Astrocyte (in vitro differentiated cells and primary cell): ENCODE results near the gene C19orf85. TPM values are rescaled to one million over a fixed set of nuclear protein-coding genes. Genes with fewer than 3 reads are reported as not detected.
"Not testable (repeated sequence)": the region's sequence is repeated elsewhere in the genome, so short reads cannot be mapped to it uniquely, and the experiment has no call there.

ENCODE experiments used
- DNase-seq: peaks from one replicate; pipeline ENCODE4 v3.0.0-alpha.2; 2010; ENCODE audit warnings: low read depth
- FAIRE-seq: peaks from 2 replicates; lab custom pipeline; 2011; peaks lifted over from hg19 to GRCh38; lab: Jason Lieb, UNC
- H2AFZ ChIP-seq: 2 replicates; pipeline ENCODE4 v1.6.0; 2012; ENCODE audit warnings: low read depth, low read length, inconsistent platforms
- H3K27ac ChIP-seq: 2 replicates; pipeline ENCODE4 v1.5.1; 2011; ENCODE audit warnings: low read depth, low read length, inconsistent platforms
- H3K27me3 ChIP-seq: 2 replicates; pipeline ENCODE4 v1.6.0; 2011; ENCODE audit warnings: low read length, inconsistent platforms; ENCODE audit not compliant: insufficient read depth
- H3K36me3 ChIP-seq: 2 replicates; pipeline ENCODE4 v1.5.1; 2011; ENCODE audit warnings: low read length, inconsistent platforms; ENCODE audit not compliant: insufficient read depth
- H3K4me1 ChIP-seq: 2 replicates; pipeline ENCODE4 v1.5.1; 2011; ENCODE audit warnings: low read length, inconsistent platforms; ENCODE audit not compliant: insufficient read depth
- H3K4me2 ChIP-seq: 2 replicates; pipeline ENCODE4 v1.6.0; 2012; ENCODE audit warnings: low read length, inconsistent platforms
- H3K4me3 ChIP-seq: 2 replicates; pipeline ENCODE4 v1.5.1; 2011; ENCODE audit warnings: low read depth, mild to moderate bottlenecking, low read length, inconsistent platforms; ENCODE audit not compliant: insufficient read depth
- H3K79me2 ChIP-seq: 2 replicates; pipeline ENCODE4 v1.6.0; 2012; ENCODE audit warnings: mild to moderate bottlenecking, low read length, inconsistent platforms; ENCODE audit not compliant: insufficient read depth
- H3K9ac ChIP-seq: 2 replicates; pipeline ENCODE4 v1.6.0; 2012; ENCODE audit warnings: mild to moderate bottlenecking, low read length, inconsistent platforms
- H3K9me3 ChIP-seq: 2 replicates; pipeline ENCODE4 v1.5.1; 2012; ENCODE audit warnings: low read depth, mild to moderate bottlenecking, low read length, inconsistent platforms; ENCODE audit not compliant: insufficient read depth
- H4K20me1 ChIP-seq: 2 replicates; pipeline ENCODE4 v1.6.0; 2012; ENCODE audit warnings: low read length, inconsistent platforms; ENCODE audit not compliant: insufficient read depth
- H3K27ac Mint-ChIP-seq: one replicate; pipeline ENCODE4 v1.8.0; 2021; ENCODE audit warnings: mild to moderate bottlenecking, mixed read lengths; ENCODE audit not compliant: unreplicated experiment
- H3K27me3 Mint-ChIP-seq: one replicate; pipeline ENCODE4 v1.8.0; 2021; ENCODE audit warnings: low read depth, mixed read lengths; ENCODE audit not compliant: unreplicated experiment
- H3K36me3 Mint-ChIP-seq: one replicate; pipeline ENCODE4 v1.8.0; 2021; ENCODE audit warnings: low read depth, mixed read lengths; ENCODE audit not compliant: unreplicated experiment
- H3K4me1 Mint-ChIP-seq: one replicate; pipeline ENCODE4 v1.8.0; 2021; ENCODE audit warnings: low read depth, mixed read lengths; ENCODE audit not compliant: unreplicated experiment
- H3K4me3 Mint-ChIP-seq: one replicate; pipeline ENCODE4 v1.8.0; 2021; ENCODE audit warnings: mild to moderate bottlenecking, moderate library complexity, mixed read lengths; ENCODE audit not compliant: unreplicated experiment
- H3K9me3 Mint-ChIP-seq: one replicate; pipeline ENCODE4 v1.8.0; 2021; ENCODE audit warnings: mild to moderate bottlenecking, mixed read lengths; ENCODE audit not compliant: unreplicated experiment
- EZH2 ChIP-seq: IDR thresholded peaks from 2 replicates; pipeline ENCODE4 v1.6.1; 2012; ENCODE audit warnings: mild to moderate bottlenecking, low read length, inconsistent platforms; ENCODE audit not compliant: insufficient read depth
- total RNA-seq: library from RNA; stranded (reverse); gene quantifications from 2 replicates; pipeline ENCODE4 v1.2.1, GENCODE V29; 2021
- TF ChIP-seq, protein P1 (sequence below): IDR thresholded peaks from 2 replicates; pipeline ENCODE4 v1.5.1; 2011; ENCODE audit warnings: low read depth, mild to moderate bottlenecking, inconsistent platforms, low read length, moderate library complexity; ENCODE audit not compliant: insufficient read depth

The C19orf85 gene
- total RNA-seq, 1 donor from 2014 or later = not detected

DNA sequence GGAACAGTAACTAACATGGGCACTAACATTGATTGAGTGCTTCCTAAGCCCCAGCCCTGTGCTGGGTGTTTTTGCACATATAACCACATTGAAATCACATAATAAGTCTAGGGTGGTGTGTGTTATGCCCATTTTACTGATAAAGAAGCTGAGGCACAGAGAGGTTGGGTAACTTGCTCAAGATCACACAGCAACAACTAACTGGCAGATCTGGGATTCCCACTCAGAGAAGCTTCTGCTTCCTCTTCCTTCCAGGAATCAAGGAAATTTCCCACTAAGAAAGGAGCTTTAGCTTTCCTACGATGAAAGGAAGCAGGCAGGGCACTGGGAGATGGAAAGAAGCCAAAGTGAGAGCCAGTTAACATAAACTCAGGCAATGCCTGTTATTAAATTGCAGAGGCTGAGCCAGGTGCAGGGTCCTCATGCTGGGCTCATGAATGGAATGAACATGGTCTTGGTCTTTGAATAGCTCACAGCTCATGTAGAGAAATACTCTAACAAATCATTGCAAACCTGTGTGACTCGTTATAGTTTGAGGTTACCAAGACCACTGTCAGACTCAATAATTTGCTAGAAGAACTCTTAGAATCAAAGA is 33.8 kb upstream of the C19orf85 start:
- Mint-ChIP-seq H3K36me3 (peaks cover 33% of the 10 kb centered on the region), H3K4me1 (peaks cover 4% of the 10 kb centered on the region), H3K9me3 (peaks cover 5% of the 10 kb centered on the region), H3K27ac (no peak overlapping the region), H3K27me3 (peaks cover 11% of the 10 kb centered on the region), H3K4me3 (no peak overlapping the region)
- Histone ChIP-seq H3K27ac (no peak overlapping the region), H3K9me3 (peaks cover 3% of the 10 kb centered on the region), H3K4me3 (no peak overlapping the region), H3K27me3 (no peaks in the 10 kb centered on the region), H2AFZ (no peak overlapping the region), H3K79me2 (no peaks in the 10 kb centered on the region), H3K9ac (no peak overlapping the region), H3K4me1 (peaks cover 14% of the 10 kb centered on the region), H3K36me3 (no peaks in the 10 kb centered on the region), H3K4me2 (no peak overlapping the region), H4K20me1 (no peaks in the 10 kb centered on the region)
- TF ChIP-seq, protein P1, sequence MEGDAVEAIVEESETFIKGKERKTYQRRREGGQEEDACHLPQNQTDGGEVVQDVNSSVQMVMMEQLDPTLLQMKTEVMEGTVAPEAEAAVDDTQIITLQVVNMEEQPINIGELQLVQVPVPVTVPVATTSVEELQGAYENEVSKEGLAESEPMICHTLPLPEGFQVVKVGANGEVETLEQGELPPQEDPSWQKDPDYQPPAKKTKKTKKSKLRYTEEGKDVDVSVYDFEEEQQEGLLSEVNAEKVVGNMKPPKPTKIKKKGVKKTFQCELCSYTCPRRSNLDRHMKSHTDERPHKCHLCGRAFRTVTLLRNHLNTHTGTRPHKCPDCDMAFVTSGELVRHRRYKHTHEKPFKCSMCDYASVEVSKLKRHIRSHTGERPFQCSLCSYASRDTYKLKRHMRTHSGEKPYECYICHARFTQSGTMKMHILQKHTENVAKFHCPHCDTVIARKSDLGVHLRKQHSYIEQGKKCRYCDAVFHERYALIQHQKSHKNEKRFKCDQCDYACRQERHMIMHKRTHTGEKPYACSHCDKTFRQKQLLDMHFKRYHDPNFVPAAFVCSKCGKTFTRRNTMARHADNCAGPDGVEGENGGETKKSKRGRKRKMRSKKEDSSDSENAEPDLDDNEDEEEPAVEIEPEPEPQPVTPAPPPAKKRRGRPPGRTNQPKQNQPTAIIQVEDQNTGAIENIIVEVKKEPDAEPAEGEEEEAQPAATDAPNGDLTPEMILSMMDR = no peak
- TF ChIP-seq EZH2 = no peak
- DNase-seq (no peak), FAIRE-seq (no peak)

DNA sequence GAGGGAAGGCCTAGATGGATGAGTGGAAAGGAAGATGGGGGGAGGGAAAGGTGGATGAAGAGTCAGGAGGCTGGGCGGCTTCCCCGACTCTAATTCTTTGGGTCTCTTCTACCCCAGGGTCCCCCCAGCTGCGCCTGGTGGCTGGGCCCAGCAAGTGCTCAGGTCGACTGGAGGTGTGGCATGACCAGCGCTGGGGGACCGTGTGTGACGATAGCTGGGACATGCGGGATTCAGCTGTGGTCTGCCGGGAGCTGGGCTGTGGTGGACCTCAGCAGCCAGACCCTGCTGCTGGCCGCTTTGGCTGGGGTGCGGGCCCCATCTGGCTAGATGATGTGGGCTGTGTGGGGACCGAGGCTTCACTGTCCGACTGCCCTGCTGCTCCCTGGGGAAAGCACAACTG is 33.2 kb upstream of the C19orf85 start:
- Histone ChIP-seq H3K4me3 (no peak overlapping the region), H3K27me3 (no peaks in the 10 kb centered on the region), H3K9ac (no peak overlapping the region), H3K4me1 (peaks cover 19% of the 10 kb centered on the region), H4K20me1 (no peaks in the 10 kb centered on the region), H3K36me3 (no peaks in the 10 kb centered on the region), H2AFZ (no peak overlapping the region), H3K79me2 (no peaks in the 10 kb centered on the region), H3K9me3 (no peaks in the 10 kb centered on the region), H3K4me2 (no peak overlapping the region), H3K27ac (no peak overlapping the region)
- no peak for DNase-seq
- Mint-ChIP-seq H3K27me3 (peaks cover 11% of the 10 kb centered on the region), H3K36me3 (peaks cover 31% of the 10 kb centered on the region), H3K9me3 (peaks cover 3% of the 10 kb centered on the region), H3K27ac (no peak overlapping the region), H3K4me3 (no peak overlapping the region), H3K4me1 (peaks cover 8% of the 10 kb centered on the region)
- FAIRE-seq = no peak
- TF ChIP-seq, protein P1 = no peak
- no peak for TF ChIP-seq EZH2

DNA sequence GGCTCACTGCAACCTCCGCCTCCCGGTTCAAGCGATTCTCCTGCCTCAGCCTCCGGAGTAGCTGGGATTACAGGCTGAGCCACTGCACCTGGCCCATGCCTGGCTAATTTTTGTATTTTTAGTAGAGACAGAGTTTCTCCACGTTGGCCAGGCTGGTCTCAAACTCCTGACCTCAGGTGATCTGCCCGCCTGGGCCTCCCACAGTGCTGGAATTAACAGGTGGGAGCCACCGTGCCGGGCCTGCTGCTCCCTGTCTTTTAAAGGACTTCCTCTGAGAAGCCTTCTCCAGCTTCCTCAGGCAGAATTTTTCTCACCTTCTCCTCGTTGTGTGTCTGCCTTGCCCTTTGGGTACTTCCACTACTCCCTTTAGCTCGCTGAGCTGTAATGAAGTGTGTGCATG is 32.3 kb upstream of the C19orf85 start:
- not testable (repeated sequence) for H3K4me1 Mint-ChIP-seq

More for the DNA sequence above, 32.3 kb upstream of the C19orf85 start:
- not testable (repeated sequence) for H3K27ac ChIP-seq, H3K4me3 Mint-ChIP-seq, H3K27me3 Mint-ChIP-seq, H3K4me3 ChIP-seq, FAIRE-seq, H3K9me3 Mint-ChIP-seq, DNase-seq, H3K36me3 ChIP-seq, H3K27ac Mint-ChIP-seq, H3K27me3 ChIP-seq, H3K9me3 ChIP-seq, H3K79me2 ChIP-seq, H4K20me1 ChIP-seq, H3K4me2 ChIP-seq, H2AFZ ChIP-seq, H3K9ac ChIP-seq
- H3K36me3 Mint-ChIP-seq = peaks cover 26% of the 10 kb centered on the region
- peaks cover 19% of the 10 kb centered on the region for H3K4me1 ChIP-seq
